ENCODE data around the gene SPR. TPM values are rescaled to one million over a fixed set of nuclear protein-coding genes. Genes with fewer than 3 reads are reported as not detected.

Gene SPR
- total and polyA plus RNA-seq, 9 of the 15 experiments (the other 6 are each of a cell fraction or from before 2014, with no cell fraction given), result 7.7 to 38.3 (median 26.3) TPM

GRCh38 chr2:72934683-72935610, 47.7 kb downstream of the SPR start (continued):
- no peak for TF ChIP-seq SFPQ (IDR thresholded peaks at IDR 0.05; ENCODE audit: low read depth, low read length)
- no peak for TF ChIP-seq PHTF2 (CRISPR knock-in tag; IDR thresholded peaks at IDR 0.05)
- no peak for TF ChIP-seq MITF (IDR thresholded peaks at IDR 0.05)
- no peak for TF ChIP-seq CSDE1 (IDR thresholded peaks at IDR 0.05)
- no peak for TF ChIP-seq ZNF280A (IDR thresholded peaks at IDR 0.05; ENCODE audit: low read depth, partially characterized antibody)
- no peak for TF ChIP-seq GATAD2B (IDR thresholded peaks at IDR 0.05; ENCODE audit: borderline replicate concordance)
- TF ChIP-seq PYGO2 (tag; IDR thresholded peaks at IDR 0.05), result no peak
- no peak for TF ChIP-seq ZNF212 (CRISPR knock-in tag; IDR thresholded peaks at IDR 0.05)
- TF ChIP-seq ZNF57 (CRISPR knock-in tag; IDR thresholded peaks at IDR 0.05), result no peak
- no peak for TF ChIP-seq ZBTB8A (IDR thresholded peaks at IDR 0.05; ENCODE audit: partially characterized antibody)
- TF ChIP-seq ZNF398 (CRISPR knock-in tag; IDR thresholded peaks at IDR 0.05), result no peak
- TF ChIP-seq UBTF (IDR thresholded peaks at IDR 0.05; ENCODE audit: borderline replicate concordance in 1 of 2, low read depth in 2 of 2, low read length in 2 of 2), result no peak
- no peak for TF ChIP-seq U2AF1 (optimal IDR thresholded peaks at IDR 0.05; ENCODE audit: low read depth, low read length)
- TF ChIP-seq ZNF217 (CRISPR knock-in tag; IDR thresholded peaks at IDR 0.05), result no peak
- no peak for TF ChIP-seq HNRNPUL1 (IDR thresholded peaks at IDR 0.05; ENCODE audit: low read length)
- no peak for TF ChIP-seq KLF10 (CRISPR knock-in tag; IDR thresholded peaks at IDR 0.05)
- no peak for TF ChIP-seq MED1 (CRISPR knock-in tag; IDR thresholded peaks at IDR 0.05; ENCODE audit: borderline replicate concordance)
- TF ChIP-seq FOXK1 (CRISPR knock-in tag; IDR thresholded peaks at IDR 0.05; ENCODE audit: borderline replicate concordance), result no peak

All from K562 (cell line).